ENCODE data around the gene LYPD3.
A peak's percentile ranks its signal among the peaks of the same experiment; 100 is the strongest.
"Not testable (repeated sequence)": the region's sequence is repeated elsewhere in the genome, so short reads cannot be mapped to it uniquely, and the experiment has no call there.

LYPD3 gene

GRCh38 chr19:43465468-43466120 is at the start of gene LYPD3:
TSS of gene LYPD3 (minus strand) at chr19:43465608. CDS start at chr19:43465571, 37 bp downstream.
- peak; percentile 30 for DNase-seq (ENCODE audit: low read depth)
- peak within 1 kb of the TSS; percentile 77 for H3K4me3 ChIP-seq (replicated peaks; ENCODE audit: low read depth, low read length)
- no peak for TF ChIP-seq CTCF (IDR thresholded peaks at IDR 0.05; ENCODE audit: low read length, missing control alignments)

GRCh38 chr19:43512399-43512798 is 47.0 kb upstream of the LYPD3 start:
- not testable (repeated sequence) for H3K4me3 ChIP-seq (replicated peaks; ENCODE audit: low read depth, low read length); DNase-seq (ENCODE audit: low read depth)

GRCh38 chr19:43511324-43511723 is 45.9 kb upstream of the LYPD3 start:
- no peak for DNase-seq (ENCODE audit: low read depth)

GRCh38 chr19:43510713-43511112 is 45.3 kb upstream of the LYPD3 start:
- no peak for TF ChIP-seq CTCF (IDR thresholded peaks at IDR 0.05; ENCODE audit: low read length, missing control alignments)
- no peak for DNase-seq (ENCODE audit: low read depth)
- H3K4me3 ChIP-seq (replicated peaks; ENCODE audit: low read depth, low read length) = no peak overlapping the region

More at GRCh38 chr19:43511324-43511723, 45.9 kb upstream of the LYPD3 start:
- H3K4me3 ChIP-seq (replicated peaks; ENCODE audit: low read depth, low read length) = no peak overlapping the region
- TF ChIP-seq CTCF (IDR thresholded peaks at IDR 0.05; ENCODE audit: low read length, missing control alignments) = no peak

GRCh38 chr19:43507880-43508279 is 42.5 kb upstream of the LYPD3 start:
- TF ChIP-seq CTCF (IDR thresholded peaks at IDR 0.05; ENCODE audit: low read length, missing control alignments) = no peak
- DNase-seq (ENCODE audit: low read depth) = no peak
- H3K4me3 ChIP-seq (replicated peaks; ENCODE audit: low read depth, low read length) = no peak overlapping the region

- no peak for TF ChIP-seq CTCF (IDR thresholded peaks at IDR 0.05; ENCODE audit: low read length, missing control alignments)
- DNase-seq (ENCODE audit: low read depth) = no peak
- H3K4me3 ChIP-seq (replicated peaks; ENCODE audit: low read depth, low read length) = no peak overlapping the region
Measured at GRCh38 chr19:43506629-43507028, 41.2 kb upstream of the LYPD3 start.

- H3K4me3 ChIP-seq (replicated peaks; ENCODE audit: low read depth, low read length) = no peak overlapping the region
- TF ChIP-seq CTCF (IDR thresholded peaks at IDR 0.05; ENCODE audit: low read length, missing control alignments) = no peak
- no peak for DNase-seq (ENCODE audit: low read depth)
Measured at GRCh38 chr19:43505941-43506340, 40.5 kb upstream of the LYPD3 start.

Measured in fibroblast of pulmonary artery (primary cell).